HepG2 (cell line): ENCODE measurements around the gene TBL3. TPM values are rescaled to one million over a fixed set of nuclear protein-coding genes. Genes with fewer than 3 reads are reported as not detected.

Experiments
- ADNP ChIP-seq: sonication (generic); formaldehyde crosslinking; IDR thresholded peaks from 2 replicates; pipeline ENCODE4 v1.4.0; 2020; ENCODE audit warnings: missing genetic modification reagents
- AKAP8 ChIP-seq: sonication (generic); formaldehyde crosslinking; IDR thresholded peaks from 2 replicates; pipeline ENCODE4 v1.5.1; 2020; ENCODE audit warnings: mild to moderate bottlenecking, missing genetic modification reagents
- ATF3 ChIP-seq: sonication (generic); formaldehyde crosslinking; IDR thresholded peaks from 2 replicates; pipeline ENCODE4 v1.4.0; 2020; ENCODE audit warnings: missing genetic modification reagents
- CHD2 ChIP-seq: IDR thresholded peaks from 2 replicates; pipeline ENCODE4 v1.6.1; 2011; ENCODE audit warnings: low read depth, low read length, improper control_type of control experiment
- E2F5 ChIP-seq: sonication (generic); formaldehyde crosslinking; conservative IDR thresholded peaks from 2 replicates; pipeline ENCODE4 v1.4.0; 2020; ENCODE audit warnings: missing genetic modification reagents
- FOXM1 ChIP-seq: sonication (generic); formaldehyde crosslinking; IDR thresholded peaks from 2 replicates; pipeline ENCODE4 v1.5.0; 2020; ENCODE audit warnings: missing genetic modification reagents
- MTF2 ChIP-seq: sonication (generic); formaldehyde crosslinking; IDR thresholded peaks from 2 replicates; pipeline ENCODE4 v1.5.0; 2020; ENCODE audit warnings: missing genetic modification reagents, borderline replicate concordance
- PAF1 ChIP-seq: IDR thresholded peaks from 2 replicates; pipeline ENCODE4 v1.6.1; 2016; ENCODE audit warnings: missing genetic modification reagents, missing compliant biosample characterization
- RNF2 ChIP-seq: fragments of 450-650 bp; conservative IDR thresholded peaks from 2 replicates; pipeline ENCODE4 v1.6.1; 2016; ENCODE audit warnings: low read depth
- SAFB2 ChIP-seq: sonication (generic); formaldehyde crosslinking; IDR thresholded peaks from 2 replicates; pipeline ENCODE4 v1.5.1; 2020; ENCODE audit warnings: missing genetic modification reagents, low read depth, mild to moderate bottlenecking, borderline replicate concordance
- SCMH1 ChIP-seq: sonication (generic); formaldehyde crosslinking; IDR thresholded peaks from 2 replicates; pipeline ENCODE4 v1.9.0; 2021; ENCODE audit warnings: missing genetic modification reagents, mild to moderate bottlenecking, borderline replicate concordance
- STAT5B ChIP-seq: sonication (generic); formaldehyde crosslinking; IDR thresholded peaks from 2 replicates; pipeline ENCODE4 v1.4.0; 2020; ENCODE audit warnings: missing genetic modification reagents
- ZFX ChIP-seq: sonication (generic); formaldehyde crosslinking; IDR thresholded peaks from 2 replicates; pipeline ENCODE4 v1.4.0; 2020; ENCODE audit warnings: mild to moderate bottlenecking, low read depth, missing genetic modification reagents, moderate library complexity
- ZNF282 ChIP-seq: fragments of 450-650 bp; IDR thresholded peaks from 2 replicates; pipeline ENCODE4 v1.6.1; 2018; ENCODE audit not compliant: partially characterized antibody
- ZNF367 ChIP-seq: sonication (generic); formaldehyde crosslinking; IDR thresholded peaks from 2 replicates; pipeline ENCODE4 v1.4.0; 2020; ENCODE audit warnings: missing genetic modification reagents, borderline replicate concordance
- ZNF576 ChIP-seq: sonication (generic); formaldehyde crosslinking; IDR thresholded peaks from 2 replicates; pipeline ENCODE4 v1.4.0; 2020; ENCODE audit warnings: mild to moderate bottlenecking, missing genetic modification reagents
- ZNF678 ChIP-seq: sonication (generic); formaldehyde crosslinking; IDR thresholded peaks from 2 replicates; pipeline ENCODE4 v1.4.0; 2020; ENCODE audit warnings: mild to moderate bottlenecking, missing genetic modification reagents
- ZNF720 ChIP-seq: sonication (generic); formaldehyde crosslinking; IDR thresholded peaks from 2 replicates; pipeline ENCODE4 v1.4.0; 2020; ENCODE audit warnings: missing genetic modification reagents
- ZNF816 ChIP-seq: sonication (generic); formaldehyde crosslinking; IDR thresholded peaks from 2 replicates; pipeline ENCODE4 v1.8.0; 2022; ENCODE audit warnings: missing genetic modification reagents, mild to moderate bottlenecking, borderline replicate concordance
- ZSCAN25 ChIP-seq: sonication (generic); formaldehyde crosslinking; IDR thresholded peaks from 2 replicates; pipeline ENCODE4 v1.8.0; 2022; ENCODE audit warnings: mild to moderate bottlenecking, missing genetic modification reagents
- ZSCAN30 ChIP-seq: sonication (generic); formaldehyde crosslinking; IDR thresholded peaks from 2 replicates; pipeline ENCODE4 v1.5.0; 2020; ENCODE audit warnings: mild to moderate bottlenecking, missing genetic modification reagents
- polyA plus RNA-seq, 8 experiments: library from polyadenylated mRNA; depleted of rRNA in 3 of 8; stranded (reverse) in 7 of 8; unstranded in 1 of 8; fragments of >200 nt; fragmentation: Illumina TruSeq in 4 of 8; extraction: Trizol in 4 of 8; gene quantifications; 2 replicates each; pipeline versions ENCODE4 v1.2.1 to v1.2.3, GENCODE V29; 2011 to 2016; ENCODE audit warnings: low read depth in 4 of 8, missing spikeins in 1 of 8, mixed read lengths in 1 of 8; ENCODE audit not compliant: insufficient read depth in 1 of 8
- total RNA-seq, 5 experiments: library from RNA; depleted of rRNA; stranded (reverse); fragments of >200 nt; fragmentation: Illumina TruSeq; extraction: Trizol; gene quantifications; 2 replicates each; pipeline ENCODE4 v1.2.3, GENCODE V29; 2016; ENCODE audit warnings: low read depth in 1 of 5
- TF ChIP-seq, protein P1 (sequence below): sonication (generic); formaldehyde crosslinking; IDR thresholded peaks from 2 replicates; pipeline ENCODE4 v1.5.0; 2020; ENCODE audit warnings: mild to moderate bottlenecking, missing genetic modification reagents, borderline replicate concordance
- TF ChIP-seq, protein P2 (sequence below): sonication (generic); formaldehyde crosslinking; conservative IDR thresholded peaks from 2 replicates; pipeline ENCODE4 v1.8.0; 2022; ENCODE audit warnings: mild to moderate bottlenecking, moderate library complexity, missing genetic modification reagents
- TF ChIP-seq, protein P3 (sequence below): IDR thresholded peaks from 2 replicates; pipeline ENCODE4 v1.6.1; 2016; ENCODE audit warnings: mild to moderate bottlenecking

Gene TBL3
- total and polyA plus RNA-seq, 2 of the 13 experiments (the other 11 are each of a cell fraction or from before 2014, with no cell fraction given): 16.8 to 38.0 TPM

GRCh38 chr16:1983544-1984346, 11.9 kb downstream of the TBL3 start, which contains the start of gene GFER (continued):
- TF ChIP-seq ZNF576 (CRISPR knock-in tag) (no peak), STAT5B (no peak), ATF3 (CRISPR knock-in tag) (no peak), ZNF720 (CRISPR knock-in tag) (no peak), MTF2 (no peak; the same call in 1 of the 2 replicates), FOXM1 (no peak), ZNF282 (no peak), ADNP (no peak), AKAP8 (no peak; the same call in 1 of the 2 replicates), ZNF367 (CRISPR knock-in tag) (no peak), CHD2 (no peak), RNF2 (no peak), SAFB2 (CRISPR knock-in tag) (peak; percentile 69; the same call in 1 of the 2 replicates), ZSCAN30 (no peak), ZNF816 (CRISPR knock-in tag) (peak; percentile 45), PAF1 (CRISPR knock-in tag) (no peak), ZFX (CRISPR knock-in tag) (peak; percentile 86), ZNF678 (CRISPR knock-in tag) (0 out of 2 replicates have a peak, but pooled peaks have one; percentile 22), ZSCAN25 (CRISPR knock-in tag) (peak; percentile 21; the same call in 1 of the 2 replicates), E2F5 (CRISPR knock-in tag) (peak; percentile 64; the same call in 1 of the 2 replicates), SCMH1 (no peak)
- TF ChIP-seq, protein P1, sequence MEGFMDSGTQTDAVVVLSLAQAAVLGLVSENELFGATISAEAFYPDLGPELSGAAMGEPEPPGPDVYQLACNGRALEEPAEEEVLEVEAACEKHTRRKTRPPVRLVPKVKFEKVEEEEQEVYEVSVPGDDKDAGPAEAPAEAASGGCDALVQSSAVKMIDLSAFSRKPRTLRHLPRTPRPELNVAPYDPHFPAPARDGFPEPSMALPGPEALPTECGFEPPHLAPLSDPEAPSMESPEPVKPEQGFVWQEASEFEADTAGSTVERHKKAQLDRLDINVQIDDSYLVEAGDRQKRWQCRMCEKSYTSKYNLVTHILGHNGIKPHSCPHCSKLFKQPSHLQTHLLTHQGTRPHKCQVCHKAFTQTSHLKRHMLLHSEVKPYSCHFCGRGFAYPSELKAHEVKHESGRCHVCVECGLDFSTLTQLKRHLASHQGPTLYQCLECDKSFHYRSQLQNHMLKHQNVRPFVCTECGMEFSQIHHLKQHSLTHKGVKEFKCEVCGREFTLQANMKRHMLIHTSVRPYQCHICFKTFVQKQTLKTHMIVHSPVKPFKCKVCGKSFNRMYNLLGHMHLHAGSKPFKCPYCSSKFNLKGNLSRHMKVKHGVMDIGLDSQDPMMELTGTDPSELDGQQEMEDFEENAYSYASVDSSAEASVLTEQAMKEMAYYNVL (CRISPR knock-in tag): peak; percentile 20; the same call in 1 of the 2 replicates
- TF ChIP-seq, protein P2, sequence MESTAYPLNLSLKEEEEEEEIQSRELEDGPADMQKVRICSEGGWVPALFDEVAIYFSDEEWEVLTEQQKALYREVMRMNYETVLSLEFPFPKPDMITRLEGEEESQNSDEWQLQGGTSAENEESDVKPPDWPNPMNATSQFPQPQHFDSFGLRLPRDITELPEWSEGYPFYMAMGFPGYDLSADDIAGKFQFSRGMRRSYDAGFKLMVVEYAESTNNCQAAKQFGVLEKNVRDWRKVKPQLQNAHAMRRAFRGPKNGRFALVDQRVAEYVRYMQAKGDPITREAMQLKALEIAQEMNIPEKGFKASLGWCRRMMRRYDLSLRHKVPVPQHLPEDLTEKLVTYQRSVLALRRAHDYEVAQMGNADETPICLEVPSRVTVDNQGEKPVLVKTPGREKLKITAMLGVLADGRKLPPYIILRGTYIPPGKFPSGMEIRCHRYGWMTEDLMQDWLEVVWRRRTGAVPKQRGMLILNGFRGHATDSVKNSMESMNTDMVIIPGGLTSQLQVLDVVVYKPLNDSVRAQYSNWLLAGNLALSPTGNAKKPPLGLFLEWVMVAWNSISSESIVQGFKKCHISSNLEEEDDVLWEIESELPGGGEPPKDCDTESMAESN (CRISPR knock-in tag): peak; percentile 75
- TF ChIP-seq, protein P3, sequence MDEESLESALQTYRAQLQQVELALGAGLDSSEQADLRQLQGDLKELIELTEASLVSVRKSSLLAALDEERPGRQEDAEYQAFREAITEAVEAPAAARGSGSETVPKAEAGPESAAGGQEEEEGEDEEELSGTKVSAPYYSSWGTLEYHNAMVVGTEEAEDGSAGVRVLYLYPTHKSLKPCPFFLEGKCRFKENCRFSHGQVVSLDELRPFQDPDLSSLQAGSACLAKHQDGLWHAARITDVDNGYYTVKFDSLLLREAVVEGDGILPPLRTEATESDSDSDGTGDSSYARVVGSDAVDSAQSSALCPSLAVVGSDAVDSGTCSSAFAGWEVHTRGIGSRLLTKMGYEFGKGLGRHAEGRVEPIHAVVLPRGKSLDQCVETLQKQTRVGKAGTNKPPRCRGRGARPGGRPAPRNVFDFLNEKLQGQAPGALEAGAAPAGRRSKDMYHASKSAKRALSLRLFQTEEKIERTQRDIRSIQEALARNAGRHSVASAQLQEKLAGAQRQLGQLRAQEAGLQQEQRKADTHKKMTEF (CRISPR knock-in tag): peak; percentile 89; the same call in 1 of the 2 replicates
